Measurements from ENCODE around the gene KCNH1. TPM values are rescaled to one million over a fixed set of nuclear protein-coding genes. Genes with fewer than 3 reads are reported as not detected.

KCNH1 gene
- total RNA-seq, 2 donors from 2014 or later: 0.21 TPM; not detected in 1

DNA sequence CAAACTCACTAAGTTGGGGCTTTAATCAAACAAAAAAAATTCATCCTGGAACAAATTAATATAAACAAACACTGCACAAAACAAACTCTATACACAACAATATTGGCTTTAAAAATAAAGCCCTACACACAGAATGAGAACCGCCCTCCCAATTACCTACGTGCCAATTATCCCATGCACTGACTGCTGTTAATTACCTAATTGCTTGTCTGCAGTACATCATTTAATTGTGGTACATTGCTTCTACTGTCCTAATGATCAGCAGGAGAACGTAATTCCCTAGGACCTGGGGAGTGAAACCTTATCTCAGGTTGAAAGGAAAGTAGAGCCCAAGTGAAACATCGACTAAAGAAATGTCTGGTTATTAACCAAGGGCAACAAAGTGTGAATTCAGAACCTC is 364.5 kb downstream of the KCNH1 start:
- Histone ChIP-seq H3K4me3 (no peak overlapping the region), H3K27me3 (replicated peaks; ENCODE audit: insufficient read depth) (no peaks in the 10 kb centered on the region), H3K27ac (no peak overlapping the region), H3K4me1 (ENCODE audit: control insufficient read depth in 1 of 2, low read depth in 2 of 2) (no peaks in the 10 kb centered on the region), H3K9me3 (no peaks in the 10 kb centered on the region), H3K36me3 (no peaks in the 10 kb centered on the region)
- TF ChIP-seq CTCF (IDR thresholded peaks at IDR 0.05): no peak
- DNase-seq (ENCODE audit: low spot score): no peak
- no peak for ATAC-seq (ENCODE audit: insufficient number of reproducible peaks, low FRiP score, low read depth)

DNA sequence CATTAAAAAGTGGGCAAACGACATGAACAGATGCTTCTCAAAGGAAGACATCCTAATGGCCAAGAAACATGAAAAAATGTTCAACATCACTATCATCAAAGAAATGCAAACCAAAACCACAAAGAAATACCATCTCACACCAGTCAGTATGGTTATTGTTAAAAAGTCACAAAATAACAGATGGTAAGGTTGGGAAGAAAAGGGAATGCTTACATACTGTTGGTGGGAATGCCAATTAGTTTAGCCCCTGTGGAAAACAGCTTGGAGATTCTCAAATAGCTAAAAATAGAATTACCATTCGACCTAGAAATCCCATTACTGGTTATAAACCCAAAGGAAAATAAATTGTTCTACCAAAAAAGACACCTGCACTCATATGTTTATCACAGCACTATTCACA is 369.4 kb downstream of the KCNH1 start:
- H3K9me3 ChIP-seq: peaks cover 8% of the 10 kb centered on the region
- H3K4me1 ChIP-seq (ENCODE audit: control insufficient read depth in 1 of 2, low read depth in 2 of 2): no peaks in the 10 kb centered on the region
- no peaks in the 10 kb centered on the region for H3K27me3 ChIP-seq (replicated peaks; ENCODE audit: insufficient read depth)
- no peak for DNase-seq (ENCODE audit: low spot score)
- ATAC-seq (ENCODE audit: insufficient number of reproducible peaks, low FRiP score, low read depth): no peak
- no peaks in the 10 kb centered on the region for H3K36me3 ChIP-seq
- H3K27ac ChIP-seq: no peak overlapping the region
- no peak overlapping the region for H3K4me3 ChIP-seq
- no peak for TF ChIP-seq CTCF (IDR thresholded peaks at IDR 0.05)

GRCh38 chr1:210758761-210759160 is 375.2 kb downstream of the KCNH1 start:
- H3K36me3 ChIP-seq: no peaks in the 10 kb centered on the region
- no peak overlapping the region for H3K27ac ChIP-seq
- ATAC-seq (ENCODE audit: insufficient number of reproducible peaks, low FRiP score, low read depth): no peak
- H3K27me3 ChIP-seq (replicated peaks; ENCODE audit: insufficient read depth): no peaks in the 10 kb centered on the region
- TF ChIP-seq CTCF (IDR thresholded peaks at IDR 0.05): no peak
- no peak for DNase-seq (ENCODE audit: low spot score)
- peaks cover 8% of the 10 kb centered on the region for H3K9me3 ChIP-seq
- no peaks in the 10 kb centered on the region for H3K4me1 ChIP-seq (ENCODE audit: control insufficient read depth in 1 of 2, low read depth in 2 of 2)
- H3K4me3 ChIP-seq: no peak overlapping the region

DNA sequence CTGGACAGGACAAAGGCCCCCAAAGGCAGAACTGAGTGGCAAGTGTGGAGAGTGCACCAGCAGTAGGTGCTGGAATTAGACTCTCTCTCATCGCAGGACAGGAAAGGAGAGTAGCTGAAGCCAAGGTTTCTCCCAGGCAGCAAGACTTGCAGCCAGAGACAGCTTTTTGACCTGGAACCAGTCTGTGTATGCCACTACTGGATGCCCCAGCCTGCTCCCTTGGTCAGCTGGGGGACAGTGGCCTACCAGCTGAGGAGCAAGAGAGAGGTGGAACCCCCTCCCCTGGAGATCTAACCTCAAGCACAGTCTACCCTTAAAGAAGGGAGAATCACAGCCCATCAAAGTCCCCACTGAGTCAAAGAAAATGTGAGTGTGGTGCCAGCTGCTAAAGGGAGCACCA is 375.7 kb downstream of the KCNH1 start:
- no peak for ATAC-seq (ENCODE audit: insufficient number of reproducible peaks, low FRiP score, low read depth)
- no peak for DNase-seq (ENCODE audit: low spot score)

DNA sequence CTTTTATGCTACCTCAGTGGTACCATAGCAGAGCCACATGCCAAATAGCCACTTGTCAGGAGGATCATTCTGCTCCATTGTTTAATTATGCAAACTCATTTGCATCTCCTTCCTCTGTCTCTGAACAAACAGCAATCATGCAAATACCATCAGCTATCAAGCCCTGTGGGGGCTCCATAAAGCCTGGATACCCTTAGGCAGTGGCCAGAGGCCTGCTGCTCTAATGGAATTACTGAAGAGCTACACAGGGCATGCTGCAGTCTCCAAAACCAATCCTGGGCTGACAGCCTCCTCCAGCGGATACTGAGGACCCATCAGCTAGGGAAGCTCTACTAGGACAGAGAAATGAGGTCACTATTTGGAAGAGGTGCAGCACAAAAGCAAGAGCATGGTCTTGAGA is 376.3 kb downstream of the KCNH1 start:
- Histone ChIP-seq H3K27ac (no peak overlapping the region), H3K27me3 (replicated peaks; ENCODE audit: insufficient read depth) (no peaks in the 10 kb centered on the region), H3K9me3 (peaks cover 8% of the 10 kb centered on the region), H3K4me3 (no peak overlapping the region), H3K36me3 (no peaks in the 10 kb centered on the region), H3K4me1 (ENCODE audit: control insufficient read depth in 1 of 2, low read depth in 2 of 2) (no peaks in the 10 kb centered on the region)
- DNase-seq (ENCODE audit: low spot score) (no peak), ATAC-seq (ENCODE audit: insufficient number of reproducible peaks, low FRiP score, low read depth) (no peak)
- no peak for TF ChIP-seq CTCF (IDR thresholded peaks at IDR 0.05)

More for the DNA sequence above, 375.7 kb downstream of the KCNH1 start:
- no peak for TF ChIP-seq CTCF (IDR thresholded peaks at IDR 0.05)
- Histone ChIP-seq H3K4me3 (no peak overlapping the region), H3K27ac (no peak overlapping the region), H3K36me3 (no peaks in the 10 kb centered on the region), H3K4me1 (ENCODE audit: control insufficient read depth in 1 of 2, low read depth in 2 of 2) (no peaks in the 10 kb centered on the region), H3K9me3 (peaks cover 8% of the 10 kb centered on the region), H3K27me3 (replicated peaks; ENCODE audit: insufficient read depth) (no peaks in the 10 kb centered on the region)

Data from thoracic aorta (tissue), 2 donors.